ENCODE results near the gene GGACT.

The GGACT gene

DNA sequence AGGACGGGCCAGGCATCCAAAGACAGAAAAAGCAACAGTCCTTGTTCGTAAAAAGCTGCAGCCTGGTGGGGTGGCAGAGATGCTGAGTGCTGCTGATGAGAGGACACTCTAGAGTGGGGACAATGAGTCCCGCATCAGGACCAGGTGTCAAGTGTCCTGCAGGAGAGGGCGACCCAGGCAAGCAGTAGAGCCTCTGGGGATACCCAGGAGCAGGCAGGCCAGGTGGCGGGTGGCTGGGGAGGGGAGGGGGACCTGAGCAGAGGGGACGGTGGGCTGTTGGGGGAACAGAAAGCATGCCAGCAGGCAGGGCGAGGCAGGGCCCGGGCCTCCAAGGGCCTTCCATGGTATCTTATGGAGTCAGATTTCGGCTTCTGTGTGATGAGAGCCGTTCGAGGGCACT, 35.8 kb downstream of the GGACT start:
- no peak overlapping the region for H3K4me3 ChIP-seq (ENCODE audit: low read depth, low read length)

DNA sequence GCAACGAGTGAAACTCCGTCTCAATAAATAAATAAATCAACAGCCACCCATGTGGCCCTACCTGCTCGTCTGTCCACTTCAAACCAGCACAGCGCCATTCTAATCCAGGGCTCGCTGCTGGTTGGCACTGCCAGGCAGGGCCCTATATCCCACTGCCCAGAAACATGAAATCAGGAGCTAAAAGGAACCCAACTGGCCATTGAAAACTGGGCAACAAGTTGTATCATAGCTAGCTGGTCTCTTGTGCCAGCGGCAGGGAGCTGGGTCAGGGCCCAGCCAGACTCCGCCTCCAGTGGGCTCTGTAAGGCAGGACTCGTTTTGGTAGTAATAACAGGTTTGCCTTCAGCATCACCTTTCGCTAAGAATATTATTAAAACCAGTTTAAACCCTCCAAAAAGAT, 39.3 kb downstream of the GGACT start:
- H3K4me3 ChIP-seq (ENCODE audit: low read depth, low read length): no peak overlapping the region

DNA sequence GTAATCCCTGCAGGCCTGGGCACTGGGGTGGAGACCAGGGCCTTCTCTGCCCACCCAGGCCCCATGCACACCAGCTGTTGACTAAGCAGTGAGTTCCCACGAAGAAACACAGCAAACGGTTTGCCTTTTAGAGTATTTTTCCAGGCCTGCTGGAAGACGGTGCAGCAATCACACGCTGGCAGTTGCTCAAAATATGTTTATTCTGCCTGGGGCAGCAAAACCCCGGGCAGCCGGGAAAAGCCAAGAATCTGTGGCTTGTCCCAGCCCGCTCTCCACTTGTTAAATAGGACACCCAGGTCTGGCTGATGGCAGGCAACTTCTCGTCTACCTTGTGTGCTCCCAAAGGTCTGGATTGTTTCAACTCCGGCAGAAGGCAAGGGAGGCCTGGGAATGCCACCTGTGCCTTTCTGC, 40.8 kb downstream of the GGACT start:
- no peak overlapping the region for H3K4me3 ChIP-seq (ENCODE audit: low read depth, low read length)

GRCh38 chr13:100546713-100547405, 41.7 kb downstream of the GGACT start:
- H3K4me3 ChIP-seq (ENCODE audit: low read depth, low read length): no peak overlapping the region

GRCh38 chr13:100545684-100546061, 42.9 kb downstream of the GGACT start:
- no peak overlapping the region for H3K4me3 ChIP-seq (ENCODE audit: low read depth, low read length)

DNA sequence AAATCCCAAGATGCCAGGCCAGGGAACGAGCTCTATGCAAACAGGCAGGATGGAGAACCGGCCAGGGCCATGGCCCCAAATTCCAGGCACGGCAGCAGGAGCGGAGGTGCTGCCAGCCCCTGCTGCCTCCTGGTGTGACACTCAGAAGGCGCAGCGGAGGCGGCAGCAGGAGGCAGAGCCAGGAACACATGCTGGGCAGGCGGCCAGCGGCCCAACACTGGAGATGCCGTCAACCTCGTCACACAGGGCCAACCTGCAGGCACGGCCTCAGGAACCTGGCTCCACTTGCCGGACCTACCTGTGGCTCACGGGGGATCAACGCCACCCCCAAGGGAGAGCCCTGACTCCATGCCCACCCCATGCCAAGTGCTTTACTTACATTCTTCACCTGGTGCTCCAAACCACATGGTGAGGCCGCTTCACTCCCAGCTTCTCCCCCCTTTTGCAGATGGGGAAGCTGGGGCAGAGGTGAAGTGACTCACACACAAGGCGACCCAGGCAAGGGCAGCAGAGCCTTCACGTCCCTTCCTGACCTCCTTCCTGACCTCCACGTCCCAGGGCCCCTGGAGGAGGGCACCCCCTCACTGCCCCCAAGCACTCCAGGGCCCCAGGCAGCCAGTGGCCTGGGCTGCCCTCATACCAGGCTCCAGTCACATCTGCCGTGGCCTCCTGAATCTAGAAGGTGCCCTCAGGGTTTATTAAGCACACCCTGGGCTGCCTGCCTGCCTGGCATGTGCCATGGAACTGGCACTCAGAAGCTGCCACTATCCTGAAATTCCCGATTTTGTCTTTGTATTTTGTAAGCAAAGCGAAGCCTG, 43.5 kb downstream of the GGACT start:
- no peak overlapping the region for H3K4me3 ChIP-seq (ENCODE audit: low read depth, low read length)

DNA sequence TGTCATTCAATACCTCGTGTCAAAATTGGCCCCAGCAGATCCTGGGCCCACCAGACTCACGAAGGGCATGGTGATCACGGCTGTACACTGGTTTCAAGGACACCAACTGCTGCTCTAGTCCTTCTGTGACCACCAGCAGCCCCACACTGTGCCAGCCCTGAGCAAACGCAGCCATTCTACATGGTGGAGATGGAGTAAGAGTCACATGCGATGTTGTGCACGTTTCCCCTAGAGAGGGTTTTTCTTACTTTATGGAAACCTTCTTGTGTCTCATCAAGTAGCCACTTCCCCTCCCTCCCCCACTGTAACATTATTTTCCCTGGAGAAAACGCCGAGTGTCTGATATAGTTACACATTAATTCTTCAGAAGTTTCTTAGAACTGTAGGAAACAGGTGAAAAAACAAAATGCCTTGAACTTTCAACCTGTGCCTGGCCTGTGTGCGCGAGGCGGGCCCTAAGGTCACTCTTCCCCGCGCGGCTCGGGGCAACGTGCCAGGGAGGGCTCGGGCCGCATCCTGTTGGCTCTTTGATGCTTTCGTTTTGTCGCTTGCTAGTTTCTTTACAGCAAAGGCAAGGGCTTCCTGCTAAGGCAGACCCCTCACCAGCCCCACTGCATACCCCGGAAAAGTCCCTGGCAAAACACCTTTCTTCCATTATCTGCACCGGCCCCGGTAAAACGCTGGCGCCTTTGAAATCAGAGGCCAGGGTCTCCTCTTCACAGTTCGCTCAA, 44.6 kb downstream of the GGACT start:
- no peak overlapping the region for H3K4me3 ChIP-seq (ENCODE audit: low read depth, low read length)

GRCh38 chr13:100542826-100543156, 45.8 kb downstream of the GGACT start:
- no peak overlapping the region for H3K4me3 ChIP-seq (ENCODE audit: low read depth, low read length)

DNA sequence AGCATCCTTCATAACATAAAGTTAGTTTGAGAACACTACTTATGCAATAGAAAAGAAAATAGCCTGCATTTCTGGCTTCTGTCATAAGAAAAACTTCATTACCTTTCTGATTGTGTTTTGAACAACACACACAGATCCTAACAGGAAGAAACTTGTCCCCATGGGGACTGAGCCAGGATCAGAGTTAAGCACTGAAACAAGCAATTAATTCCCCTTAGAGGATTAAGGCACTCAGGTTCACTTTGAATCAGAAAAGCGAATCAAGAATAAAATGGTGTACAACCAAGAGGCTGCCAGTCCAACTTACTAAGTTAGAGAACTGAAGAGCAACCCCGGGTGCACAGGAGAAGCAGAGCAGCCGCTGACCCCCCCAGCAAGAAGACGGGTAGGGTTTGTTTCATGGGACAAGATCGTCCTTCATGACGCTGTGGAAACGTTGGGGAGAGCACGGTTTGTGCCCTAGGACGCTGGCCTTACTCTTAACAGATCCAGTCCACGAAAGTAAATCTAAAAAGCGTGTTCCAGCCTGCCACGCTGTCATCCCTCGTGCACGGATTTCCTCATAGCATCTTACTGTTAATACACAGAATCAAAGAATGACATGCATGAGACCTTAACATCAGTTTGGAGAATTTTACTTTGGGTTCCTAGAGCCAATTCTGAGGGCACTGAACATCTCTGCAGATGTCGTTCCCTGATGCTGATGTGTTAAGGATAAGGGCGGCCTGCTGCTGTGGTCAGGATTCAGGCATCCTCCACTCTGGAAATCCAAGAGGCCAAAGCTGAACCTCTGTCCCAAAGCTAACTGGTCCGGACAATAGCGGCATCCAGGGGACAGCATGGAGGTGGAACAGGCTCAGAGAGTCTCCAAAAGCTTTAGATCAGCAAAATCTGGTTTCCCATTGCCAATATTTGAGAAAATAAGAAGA, 46.4 kb downstream of the GGACT start:
- no peak overlapping the region for H3K4me3 ChIP-seq (ENCODE audit: low read depth, low read length)

- no peak overlapping the region for H3K4me3 ChIP-seq (ENCODE audit: low read depth, low read length)
Measured at GRCh38 chr13:100540621-100541020, 48.0 kb downstream of the GGACT start.

- no peak overlapping the region for H3K4me3 ChIP-seq (ENCODE audit: low read depth, low read length)
Measured at GRCh38 chr13:100537951-100538462, 50.6 kb downstream of the GGACT start.

- no peak overlapping the region for H3K4me3 ChIP-seq (ENCODE audit: low read depth, low read length)
Measured at GRCh38 chr13:100537486-100537885, 51.1 kb downstream of the GGACT start.

DNA sequence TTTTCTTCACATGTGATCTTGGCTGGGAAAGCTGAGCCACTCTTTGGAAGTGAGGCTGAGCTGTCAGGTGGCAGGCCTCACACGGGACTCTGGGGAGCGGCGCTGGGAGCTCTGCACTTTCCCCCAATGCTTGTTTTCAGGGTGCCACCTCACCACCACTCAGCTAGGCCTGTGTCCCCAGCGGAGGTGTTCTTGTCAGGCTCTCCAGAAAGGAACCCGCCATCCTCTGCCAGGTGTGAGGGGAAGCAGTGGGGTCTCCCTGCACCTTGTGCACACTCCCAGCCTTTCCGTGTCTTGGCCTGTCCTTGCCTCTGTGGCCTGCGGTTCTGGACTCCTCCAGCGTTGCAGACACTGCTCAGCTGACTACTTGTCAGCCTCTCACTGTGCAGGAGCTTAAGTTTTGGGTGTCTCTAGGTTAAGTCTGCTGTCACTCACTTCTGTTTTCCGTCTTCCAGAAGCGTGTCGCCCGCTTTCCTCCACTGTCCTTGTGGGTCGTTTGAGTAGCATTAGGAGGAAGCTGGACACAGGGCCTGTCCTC, 51.9 kb downstream of the GGACT start:
- no peak overlapping the region for H3K4me3 ChIP-seq (ENCODE audit: low read depth, low read length)

GRCh38 chr13:100535426-100536135, 53.0 kb downstream of the GGACT start:
- H3K4me3 ChIP-seq (ENCODE audit: low read depth, low read length): no peak overlapping the region

- H3K4me3 ChIP-seq (ENCODE audit: low read depth, low read length): no peak overlapping the region
Measured at GRCh38 chr13:100534911-100535310, 53.7 kb downstream of the GGACT start.

DNA sequence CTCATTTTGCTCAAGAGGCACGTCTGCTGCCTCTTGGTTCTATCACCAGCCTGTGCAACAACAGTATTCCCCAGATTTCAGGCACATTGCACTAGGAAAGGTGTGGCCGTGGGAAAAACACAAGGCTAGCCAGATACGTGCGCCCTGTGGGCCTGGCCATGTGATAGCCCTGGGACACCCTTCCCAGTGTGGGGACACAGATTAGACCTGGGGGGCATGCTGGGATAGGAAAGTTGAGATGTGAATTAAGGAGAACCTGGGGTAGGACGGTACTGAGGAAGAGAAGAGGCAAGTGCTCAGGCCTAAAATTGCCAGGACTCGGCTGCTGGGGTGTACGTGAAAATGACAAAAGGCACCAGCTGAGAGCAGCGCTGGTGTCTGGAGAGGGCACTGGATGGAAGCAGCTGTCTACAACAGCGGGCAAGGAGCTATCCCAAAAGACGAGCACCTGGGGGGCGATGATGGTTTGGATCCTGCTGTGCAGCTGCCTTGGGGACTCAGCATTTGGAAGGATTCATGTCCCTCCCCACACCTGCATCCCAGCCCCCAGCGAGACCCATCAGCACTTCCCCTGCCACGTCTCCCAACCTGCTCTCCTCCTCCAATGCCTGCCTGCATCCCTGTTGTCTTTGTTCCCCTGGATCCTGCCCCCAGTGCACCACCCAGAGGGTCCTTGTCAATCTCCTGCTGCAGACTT, 54.3 kb downstream of the GGACT start:
- H3K4me3 ChIP-seq (ENCODE audit: low read depth, low read length): no peak overlapping the region

DNA sequence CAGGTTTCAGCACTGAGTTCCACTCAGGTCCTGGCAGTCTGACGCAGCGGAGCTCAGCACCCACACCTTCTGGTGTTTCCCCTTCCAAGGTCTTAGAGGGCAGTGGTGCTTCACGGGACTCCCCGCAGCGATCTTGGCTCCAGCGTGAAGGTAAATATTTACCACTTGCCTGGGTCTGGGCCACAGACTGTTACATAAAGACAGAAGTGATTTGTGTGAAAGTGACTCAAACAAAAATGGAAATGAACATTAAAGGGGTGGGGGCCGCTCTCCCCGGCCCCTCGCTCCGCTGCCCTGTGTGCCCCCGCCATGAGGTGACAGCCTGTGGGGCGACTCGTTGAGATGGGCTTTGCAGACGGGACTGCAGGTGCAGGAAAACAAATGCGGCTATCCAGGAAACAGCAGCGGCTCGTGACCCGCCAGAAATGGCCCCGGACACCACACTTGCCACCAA, 55.0 kb downstream of the GGACT start:
- no peak overlapping the region for H3K4me3 ChIP-seq (ENCODE audit: low read depth, low read length)

- H3K4me3 ChIP-seq (ENCODE audit: low read depth, low read length): no peak overlapping the region
Measured at GRCh38 chr13:100532836-100533435, 55.7 kb downstream of the GGACT start.

All from iPS-11a (cell line).